SKM-1 treated with dmso at 0.1 percent for 144 hours (cell line): ENCODE measurements around the gene ZNF662.
"Not testable (repeated sequence)": the region's sequence is repeated elsewhere in the genome, so short reads cannot be mapped to it uniquely, and the experiment has no call there.

Source experiments
- DNase-seq: peaks from one replicate; lab custom pipeline; 2025; ENCODE audit not compliant: unreplicated experiment; lab: John Stamatoyannopoulos, UW

ZNF662 gene

GRCh38 chr3:42906070-42906847 is at the start of gene ZNF662:
ZNF662 (plus strand) TSS chr3:42906142; CDS start chr3:42908115, 1,973 bp downstream.
- DNase-seq, result no peak

- DNase-seq, result no peak
These were observed 49.4 kb upstream of the ZNF662 start for GRCh38 chr3:42856544-42856943.

GRCh38 chr3:42864321-42864950 is 41.5 kb upstream of the ZNF662 start:
- DNase-seq, result no peak

GRCh38 chr3:42865256-42865655 is 40.7 kb upstream of the ZNF662 start:
- DNase-seq, result no peak

- DNase-seq, result no peak
These were observed 38.8 kb upstream of the ZNF662 start for GRCh38 chr3:42867138-42867537.

GRCh38 chr3:42868841-42869240 is 37.1 kb upstream of the ZNF662 start:
- DNase-seq, result no peak

GRCh38 chr3:42871592-42872196 is 34.2 kb upstream of the ZNF662 start:
- DNase-seq, result no peak

- no peak for DNase-seq
These were observed 33.2 kb upstream of the ZNF662 start for GRCh38 chr3:42872718-42873117.

- DNase-seq, result no peak
These were observed 32.5 kb upstream of the ZNF662 start for GRCh38 chr3:42873221-42873982.

GRCh38 chr3:42874749-42875148 is 31.2 kb upstream of the ZNF662 start:
- DNase-seq, result no peak

GRCh38 chr3:42875325-42876151 is 30.4 kb upstream of the ZNF662 start, which contains the start of gene CYP8B1:
CYP8B1 (minus strand) TSS chr3:42875879; CDS start chr3:42875816, 63 bp downstream.
- DNase-seq, result no peak

- no peak for DNase-seq
These were observed 29.5 kb upstream of the ZNF662 start for GRCh38 chr3:42876401-42876800.

- DNase-seq, result no peak
These were observed 28.8 kb upstream of the ZNF662 start for GRCh38 chr3:42876940-42877720.

GRCh38 chr3:42877881-42878280 is 28.1 kb upstream of the ZNF662 start:
- no peak for DNase-seq

GRCh38 chr3:42880183-42880582 is 25.8 kb upstream of the ZNF662 start:
- DNase-seq, result no peak

- peak; percentile 91 for DNase-seq
These were observed 25.1 kb upstream of the ZNF662 start for GRCh38 chr3:42880601-42881451.

GRCh38 chr3:42883251-42883930 is 22.6 kb upstream of the ZNF662 start:
- not testable (repeated sequence) for DNase-seq

GRCh38 chr3:42884324-42884723 is 21.6 kb upstream of the ZNF662 start:
- DNase-seq, result no peak
